ENCODE measurements around the gene PSTK. TPM values are rescaled to one million over a fixed set of nuclear protein-coding genes. Genes with fewer than 3 reads are reported as not detected.

The PSTK gene
- total and polyA plus RNA-seq, 7 donors: 1.6 to 3.6 (median 3.0) TPM

DNA sequence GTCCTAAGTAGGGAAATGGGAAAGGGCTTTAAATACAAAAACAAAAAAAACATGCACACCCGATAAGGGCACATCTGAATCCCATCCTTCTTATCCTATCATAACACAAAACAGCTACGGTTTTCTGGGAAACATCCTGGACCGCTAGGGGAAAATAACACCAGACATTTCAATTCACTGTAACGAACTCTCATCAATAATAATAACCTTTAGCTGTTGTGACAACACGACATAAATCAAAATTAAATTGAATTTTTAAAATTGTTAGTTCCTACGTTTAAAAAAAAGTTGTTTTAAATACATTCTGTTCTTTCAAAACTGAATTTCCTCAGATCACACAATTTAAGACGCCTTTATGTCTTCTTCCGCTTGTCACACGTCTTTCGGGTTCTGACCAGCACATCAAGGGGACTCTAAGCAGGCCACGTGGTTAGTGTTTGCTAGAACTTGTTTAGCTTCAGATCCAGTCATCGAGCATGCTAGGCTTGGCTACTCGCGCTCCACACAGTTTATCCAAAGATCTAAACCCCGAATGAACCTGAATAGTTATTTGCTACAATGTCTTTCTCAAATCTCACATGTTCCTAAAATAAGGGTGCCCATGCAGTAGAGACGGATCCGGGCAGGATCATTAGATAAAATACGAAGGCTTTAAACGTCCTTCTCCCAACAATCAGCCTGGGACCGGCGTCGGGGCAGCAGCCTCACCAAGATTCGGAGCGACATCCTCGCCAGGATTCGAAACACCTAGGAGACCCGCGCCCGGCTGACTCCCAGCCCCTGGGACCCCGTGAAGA lies 27.6 kb downstream of the PSTK start:
- no peaks in the 10 kb centered on the region for H3K27me3 ChIP-seq
- no peaks in the 10 kb centered on the region for H3K9me3 ChIP-seq
- no peaks in the 10 kb centered on the region for H3K36me3 ChIP-seq
- H3K4me1 ChIP-seq: peaks cover 0 to 50% (median 20%) of the 10 kb centered on the region in 4 donors
- DNase-seq: peak; percentile 66
- TF ChIP-seq, protein P1, sequence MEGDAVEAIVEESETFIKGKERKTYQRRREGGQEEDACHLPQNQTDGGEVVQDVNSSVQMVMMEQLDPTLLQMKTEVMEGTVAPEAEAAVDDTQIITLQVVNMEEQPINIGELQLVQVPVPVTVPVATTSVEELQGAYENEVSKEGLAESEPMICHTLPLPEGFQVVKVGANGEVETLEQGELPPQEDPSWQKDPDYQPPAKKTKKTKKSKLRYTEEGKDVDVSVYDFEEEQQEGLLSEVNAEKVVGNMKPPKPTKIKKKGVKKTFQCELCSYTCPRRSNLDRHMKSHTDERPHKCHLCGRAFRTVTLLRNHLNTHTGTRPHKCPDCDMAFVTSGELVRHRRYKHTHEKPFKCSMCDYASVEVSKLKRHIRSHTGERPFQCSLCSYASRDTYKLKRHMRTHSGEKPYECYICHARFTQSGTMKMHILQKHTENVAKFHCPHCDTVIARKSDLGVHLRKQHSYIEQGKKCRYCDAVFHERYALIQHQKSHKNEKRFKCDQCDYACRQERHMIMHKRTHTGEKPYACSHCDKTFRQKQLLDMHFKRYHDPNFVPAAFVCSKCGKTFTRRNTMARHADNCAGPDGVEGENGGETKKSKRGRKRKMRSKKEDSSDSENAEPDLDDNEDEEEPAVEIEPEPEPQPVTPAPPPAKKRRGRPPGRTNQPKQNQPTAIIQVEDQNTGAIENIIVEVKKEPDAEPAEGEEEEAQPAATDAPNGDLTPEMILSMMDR (IDR thresholded peaks at IDR 0.05): no peak
- TF ChIP-seq POLR2AphosphoS5 (IDR thresholded peaks at IDR 0.05): peak in 1 of 4 donors; percentile 54
- 2 to 4% methylated on average over 30 of the region's 30 CpGs for WGBS, 2 donors
- H3K27ac ChIP-seq: peak overlapping the region; percentile 91 to 95 (median 94)
- intact Hi-C loops (cut with DNase I): loop anchor here (1.0 to 2.0 kb wide), 4 partner anchors 27 to 147 kb away; partner anchors contain the start of genes BUB3, C10orf88, FAM24B and PSTK
- H3K4me3 ChIP-seq: peak overlapping the region; percentile 81 to 99 (median 93)

DNA sequence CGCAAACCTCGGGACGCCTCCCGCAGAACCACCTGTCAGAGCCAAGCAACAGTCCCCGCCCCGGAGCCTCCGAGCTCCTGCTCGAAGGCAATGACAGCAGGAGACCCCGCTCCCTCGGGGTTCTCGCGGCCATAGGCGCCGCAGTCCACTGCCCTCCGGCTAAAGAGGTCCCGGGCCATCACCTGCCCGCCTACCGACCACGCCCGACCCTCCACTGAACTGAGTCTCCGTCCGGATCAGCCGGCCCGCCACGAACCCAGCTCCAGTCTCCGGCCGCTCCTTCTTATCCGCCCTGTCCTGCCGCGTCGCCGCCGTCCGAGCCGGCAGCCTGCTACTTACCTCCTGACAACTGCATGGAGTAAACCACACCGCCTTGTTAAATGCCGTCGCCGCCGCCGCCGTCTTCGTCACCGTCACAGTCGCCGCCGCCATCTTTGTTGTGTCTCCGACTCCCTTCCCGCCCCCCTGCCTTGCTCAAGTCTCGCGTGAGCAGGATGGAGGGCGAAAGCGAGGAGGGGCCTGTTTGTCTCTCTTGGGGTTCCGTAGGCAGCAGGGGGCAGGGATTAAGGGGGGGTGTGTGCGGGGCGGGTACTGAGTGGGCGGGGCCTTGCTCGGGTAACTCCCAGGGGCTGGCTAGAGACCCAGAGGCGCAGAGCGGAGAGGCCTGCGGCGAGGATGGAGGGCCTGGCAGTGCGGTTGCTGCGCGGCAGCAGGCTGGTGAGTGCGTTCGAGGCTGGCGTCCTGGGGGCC lies 28.3 kb downstream of the PSTK start, which contains the start of the genes ACADSB and IKZF5:
Gene ACADSB (plus strand): TSS at position 652 of the 750 bp plus-strand sequence. CDS start 24 bp downstream, at position 676.
Gene IKZF5 (minus strand): TSS at position 441 of the 750 bp plus-strand sequence. CDS start 10,170 bp downstream, outside the sequence.
- H3K27me3 ChIP-seq: no peaks in the 10 kb centered on the region
- no peaks in the 10 kb centered on the region for H3K9me3 ChIP-seq
- 0% methylated on average over 68 of the region's 68 CpGs for WGBS, 2 donors
- H3K27ac ChIP-seq: peak within 1 kb of the TSS; percentile 91 to 95 (median 94)
- peaks cover 0 to 50% (median 20%) of the 10 kb centered on the region in 4 donors for H3K4me1 ChIP-seq
- H3K36me3 ChIP-seq: no peaks in the 10 kb centered on the region
- DNase-seq: peak; percentile 99
- intact Hi-C loops (cut with DNase I): loop anchor here (1.0 to 2.0 kb wide), 4 partner anchors 28 to 146 kb away; partner anchors contain the start of genes BUB3, C10orf88, FAM24B and PSTK
- TF ChIP-seq EP300 (IDR thresholded peaks at IDR 0.05): no peak
- peak; percentile 74 for TF ChIP-seq POLR2A (IDR thresholded peaks at IDR 0.05)
- TF ChIP-seq, protein P1 (IDR thresholded peaks at IDR 0.05): no peak
- peak; percentile 89 to 96 (median 95) for TF ChIP-seq POLR2AphosphoS5 (IDR thresholded peaks at IDR 0.05)
- peak within 1 kb of the TSS; percentile 81 to 99 (median 93) for H3K4me3 ChIP-seq

DNA sequence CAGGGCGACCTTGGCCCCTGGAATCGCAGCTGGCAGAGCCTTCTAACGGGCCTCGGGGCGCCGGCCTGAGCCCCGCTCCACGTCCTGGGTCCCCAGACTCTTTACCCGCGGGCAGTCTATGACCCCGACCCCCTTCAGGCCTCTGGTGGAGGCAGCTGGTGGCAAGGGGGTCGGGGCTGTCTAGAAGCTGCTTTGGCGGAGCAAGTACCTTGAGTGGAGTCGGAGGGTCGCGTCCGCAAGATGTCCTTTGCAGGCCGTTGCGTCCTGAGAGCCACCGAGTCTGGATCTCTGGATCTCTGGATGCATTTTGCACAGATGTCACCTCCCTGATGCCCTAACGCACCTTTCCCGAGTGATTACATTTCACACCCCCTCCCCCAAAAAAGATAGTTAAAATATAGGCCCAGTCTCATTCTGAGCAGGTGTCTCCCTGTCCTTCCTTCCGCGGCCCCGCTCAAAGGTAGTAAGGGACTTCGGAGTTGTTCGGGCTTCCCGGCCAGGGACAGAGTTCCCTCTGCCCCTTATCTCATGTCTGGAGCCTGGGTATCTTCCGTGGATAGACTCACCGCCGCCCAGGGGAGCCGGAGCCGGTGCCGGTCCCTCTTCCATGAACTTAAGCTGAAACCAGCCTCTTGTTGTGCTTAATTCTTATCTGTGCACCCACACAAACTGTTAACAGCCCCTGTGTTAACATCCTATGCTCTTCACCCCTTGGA lies 29.1 kb downstream of the PSTK start:
- no peaks in the 10 kb centered on the region for H3K27me3 ChIP-seq
- peaks cover 0 to 50% (median 20%) of the 10 kb centered on the region in 4 donors for H3K4me1 ChIP-seq
- no peaks in the 10 kb centered on the region for H3K36me3 ChIP-seq
- H3K9me3 ChIP-seq: no peaks in the 10 kb centered on the region
- TF ChIP-seq POLR2A (IDR thresholded peaks at IDR 0.05) (no peak), EP300 (IDR thresholded peaks at IDR 0.05) (no peak), POLR2AphosphoS5 (IDR thresholded peaks at IDR 0.05) (no peak)
- TF ChIP-seq, protein P1 (IDR thresholded peaks at IDR 0.05): no peak
- intact Hi-C loops (cut with DNase I): loop anchor here (2.0 kb wide), 1 partner anchor 146 kb away; the partner anchor contains the start of gene BUB3
- WGBS, 2 donors: 1% methylated on average over 34 of the region's 34 CpGs
- peak overlapping the region; percentile 81 to 99 (median 93) for H3K4me3 ChIP-seq
- peak overlapping the region; percentile 91 to 95 (median 94) for H3K27ac ChIP-seq
- DNase-seq: peak; percentile 69

DNA sequence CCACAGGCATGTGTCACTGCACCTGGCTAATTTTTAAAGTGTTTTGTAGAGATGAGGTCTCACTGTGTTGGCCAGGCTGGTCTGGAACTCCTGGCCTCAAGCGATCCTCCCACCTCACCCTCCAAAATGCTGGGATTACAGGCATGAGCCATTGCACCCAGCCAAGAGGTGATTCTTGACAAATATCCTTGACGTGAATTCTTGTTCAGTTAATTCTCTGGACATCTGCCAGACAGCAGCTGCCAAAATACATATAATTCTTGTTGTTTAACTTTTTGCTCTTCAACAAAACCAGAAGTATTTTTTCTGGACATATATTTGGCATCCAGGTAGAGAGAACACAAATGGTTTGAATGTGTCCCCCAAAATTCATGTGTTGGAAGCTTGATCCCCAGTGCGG lies 31.8 kb downstream of the PSTK start:
- DNase-seq: no peak
- H3K27me3 ChIP-seq: no peaks in the 10 kb centered on the region
- H3K4me3 ChIP-seq: no peak overlapping the region
- TF ChIP-seq EP300 (IDR thresholded peaks at IDR 0.05): no peak
- no peak overlapping the region for H3K27ac ChIP-seq
- peaks cover 0 to 26% (median 14%) of the 10 kb centered on the region in 4 donors for H3K4me1 ChIP-seq
- intact Hi-C loops (cut with DNase I): no loop called here
- no peaks in the 10 kb centered on the region for H3K36me3 ChIP-seq
- 72 to 87% methylated on average over 3 of the region's 3 CpGs for WGBS, 2 donors
- H3K9me3 ChIP-seq: no peaks in the 10 kb centered on the region
